ENCODE data around the gene S100A1.

DNA sequence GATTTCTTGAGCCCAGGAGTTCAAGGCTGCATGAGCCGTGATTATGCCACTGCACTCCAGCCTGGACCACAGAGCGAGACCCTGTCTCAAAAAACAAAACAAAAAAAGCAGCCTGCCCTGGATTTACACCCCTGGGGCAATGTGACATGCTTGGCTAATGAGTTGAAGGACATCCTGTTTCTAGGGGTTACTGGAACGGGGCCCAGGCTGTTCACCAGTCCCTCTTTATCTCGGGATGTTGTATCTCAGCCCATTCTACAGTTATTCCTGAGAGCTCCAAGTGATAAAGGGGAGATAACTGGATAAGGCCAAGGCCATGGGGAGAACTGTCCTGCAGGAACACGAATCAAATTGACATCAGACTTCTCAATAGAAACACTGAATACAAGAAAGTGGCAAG lies 40.9 kb upstream of the S100A1 start:
- TF ChIP-seq, protein P1, sequence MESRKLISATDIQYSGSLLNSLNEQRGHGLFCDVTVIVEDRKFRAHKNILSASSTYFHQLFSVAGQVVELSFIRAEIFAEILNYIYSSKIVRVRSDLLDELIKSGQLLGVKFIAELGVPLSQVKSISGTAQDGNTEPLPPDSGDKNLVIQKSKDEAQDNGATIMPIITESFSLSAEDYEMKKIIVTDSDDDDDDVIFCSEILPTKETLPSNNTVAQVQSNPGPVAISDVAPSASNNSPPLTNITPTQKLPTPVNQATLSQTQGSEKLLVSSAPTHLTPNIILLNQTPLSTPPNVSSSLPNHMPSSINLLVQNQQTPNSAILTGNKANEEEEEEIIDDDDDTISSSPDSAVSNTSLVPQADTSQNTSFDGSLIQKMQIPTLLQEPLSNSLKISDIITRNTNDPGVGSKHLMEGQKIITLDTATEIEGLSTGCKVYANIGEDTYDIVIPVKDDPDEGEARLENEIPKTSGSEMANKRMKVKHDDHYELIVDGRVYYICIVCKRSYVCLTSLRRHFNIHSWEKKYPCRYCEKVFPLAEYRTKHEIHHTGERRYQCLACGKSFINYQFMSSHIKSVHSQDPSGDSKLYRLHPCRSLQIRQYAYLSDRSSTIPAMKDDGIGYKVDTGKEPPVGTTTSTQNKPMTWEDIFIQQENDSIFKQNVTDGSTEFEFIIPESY (IDR thresholded peaks at IDR 0.05; ENCODE audit: borderline replicate concordance, low read depth) = no peak
- TF ChIP-seq POLR2AphosphoS5 (IDR thresholded peaks at IDR 0.05; ENCODE audit: low read depth, low read length) (no peak), EZH2phosphoT487 (IDR thresholded peaks at IDR 0.05; ENCODE audit: borderline replicate concordance, low read depth) (no peak)
- TF ChIP-seq, protein P2, sequence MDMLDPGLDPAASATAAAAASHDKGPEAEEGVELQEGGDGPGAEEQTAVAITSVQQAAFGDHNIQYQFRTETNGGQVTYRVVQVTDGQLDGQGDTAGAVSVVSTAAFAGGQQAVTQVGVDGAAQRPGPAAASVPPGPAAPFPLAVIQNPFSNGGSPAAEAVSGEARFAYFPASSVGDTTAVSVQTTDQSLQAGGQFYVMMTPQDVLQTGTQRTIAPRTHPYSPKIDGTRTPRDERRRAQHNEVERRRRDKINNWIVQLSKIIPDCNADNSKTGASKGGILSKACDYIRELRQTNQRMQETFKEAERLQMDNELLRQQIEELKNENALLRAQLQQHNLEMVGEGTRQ (IDR thresholded peaks at IDR 0.05; ENCODE audit: borderline replicate concordance, low read depth, low read length) = no peak
